ENCODE data around the gene RNF138. TPM values are rescaled to one million over a fixed set of nuclear protein-coding genes. Genes with fewer than 3 reads are reported as not detected.

Gene RNF138
- total and polyA plus RNA-seq, 4 donors: 6.9 to 24.7 (median 12.3) TPM

DNA sequence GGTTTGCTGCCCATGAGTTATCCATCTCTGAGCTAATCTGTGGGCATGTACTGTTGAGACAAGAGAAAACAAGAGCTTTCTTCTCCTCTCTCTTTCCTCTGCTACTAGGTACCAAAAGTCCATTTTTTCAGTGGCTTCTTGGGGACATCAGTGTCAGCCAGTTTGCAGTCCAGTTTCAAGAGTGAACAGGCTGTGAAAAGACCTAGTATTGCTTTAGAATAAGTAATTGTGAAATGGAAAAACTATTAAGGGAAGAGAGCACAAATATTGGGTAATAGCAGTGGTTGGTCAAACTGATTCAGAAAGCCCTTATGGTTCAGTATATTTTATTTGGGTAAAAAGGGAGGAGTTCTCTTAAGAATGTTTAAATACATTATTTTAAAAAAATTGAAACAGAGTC, 65.2 kb downstream of the RNF138 start:
- Histone ChIP-seq H3K27me3 (ENCODE audit: control insufficient read depth in 4 of 4, insufficient read depth in 4 of 4, low read length in 3 of 4) (no peaks in the 10 kb centered on the region), H3K27ac (ENCODE audit: low read depth in 1 of 2, low read length in 2 of 2) (no peak overlapping the region), H3K36me3 (ENCODE audit: control insufficient read depth in 4 of 4, insufficient read depth in 3 of 4, low read depth in 1 of 4, low read length in 3 of 4) (no peaks in the 10 kb centered on the region), H3K4me3 (ENCODE audit: low read depth in 1 of 3, low read length in 3 of 3) (no peak overlapping the region), H3K4me1 (ENCODE audit: control insufficient read depth in 4 of 4, insufficient read depth in 4 of 4, low read length in 3 of 4) (peaks cover 0 to 8% (median 2%) of the 10 kb centered on the region in 4 donors), H3K9ac (ENCODE audit: low read depth in 1 of 2, low read length in 2 of 2) (no peak overlapping the region), H3K9me3 (ENCODE audit: control insufficient read depth in 4 of 4, low read length in 3 of 4) (no peaks in the 10 kb centered on the region)
- DNase-seq (ENCODE audit: low spot score): no peak
- no peak for TF ChIP-seq EGR1 (IDR thresholded peaks at IDR 0.05; ENCODE audit: low read depth in 2 of 2)
- peak in 1 of 2 donors; percentile 26 for TF ChIP-seq RAD21 (IDR thresholded peaks at IDR 0.05)
- TF ChIP-seq, protein P1, sequence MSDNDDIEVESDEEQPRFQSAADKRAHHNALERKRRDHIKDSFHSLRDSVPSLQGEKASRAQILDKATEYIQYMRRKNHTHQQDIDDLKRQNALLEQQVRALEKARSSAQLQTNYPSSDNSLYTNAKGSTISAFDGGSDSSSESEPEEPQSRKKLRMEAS (IDR thresholded peaks at IDR 0.05): peak; percentile 14
- peak in 1 of 2 donors; percentile 63 for TF ChIP-seq RXRA (IDR thresholded peaks at IDR 0.05)
- TF ChIP-seq HNF4A (conservative IDR thresholded peaks at IDR 0.05): peak; percentile 55 to 85
- peak in 1 of 2 donors; percentile 30 for TF ChIP-seq JUND (IDR thresholded peaks at IDR 0.05)

DNA sequence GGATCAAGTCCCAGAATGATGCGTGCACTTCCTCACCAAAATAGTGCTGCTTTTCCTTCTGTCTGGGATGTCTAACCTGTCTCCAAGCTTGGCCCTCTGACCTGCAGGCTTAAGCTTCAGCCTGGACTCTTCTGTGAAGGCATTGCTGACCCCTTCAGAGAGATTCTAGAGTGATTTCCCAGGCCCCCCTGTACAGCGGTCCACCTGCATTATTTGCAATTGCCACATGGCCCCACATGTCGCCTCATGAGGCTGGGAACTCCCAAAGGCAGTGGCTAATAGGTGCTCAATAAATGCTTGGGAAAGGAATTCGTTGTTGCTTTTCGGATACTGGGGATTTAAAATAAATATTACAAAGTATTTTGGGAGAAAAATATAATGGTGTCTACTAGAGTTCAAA, 65.9 kb downstream of the RNF138 start:
- Histone ChIP-seq H3K9ac (ENCODE audit: low read depth in 1 of 2, low read length in 2 of 2) (no peak overlapping the region), H3K27me3 (ENCODE audit: control insufficient read depth in 4 of 4, insufficient read depth in 4 of 4, low read length in 3 of 4) (no peaks in the 10 kb centered on the region), H3K36me3 (ENCODE audit: control insufficient read depth in 4 of 4, insufficient read depth in 3 of 4, low read depth in 1 of 4, low read length in 3 of 4) (no peaks in the 10 kb centered on the region), H3K4me3 (ENCODE audit: low read depth in 1 of 3, low read length in 3 of 3) (no peak overlapping the region), H3K4me1 (ENCODE audit: control insufficient read depth in 4 of 4, insufficient read depth in 4 of 4, low read length in 3 of 4) (peaks cover 0 to 8% (median 2%) of the 10 kb centered on the region in 4 donors), H3K27ac (ENCODE audit: low read depth in 1 of 2, low read length in 2 of 2) (no peak overlapping the region), H3K9me3 (ENCODE audit: control insufficient read depth in 4 of 4, low read length in 3 of 4) (no peaks in the 10 kb centered on the region)
- 78% methylated on average over 5 of the region's 5 CpGs for WGBS
- no peak for TF ChIP-seq JUND (IDR thresholded peaks at IDR 0.05)
- TF ChIP-seq GABPA (IDR thresholded peaks at IDR 0.05 in 1 of 2, conservative IDR thresholded peaks at IDR 0.05 in 1 of 2): no peak
- TF ChIP-seq, protein P2, sequence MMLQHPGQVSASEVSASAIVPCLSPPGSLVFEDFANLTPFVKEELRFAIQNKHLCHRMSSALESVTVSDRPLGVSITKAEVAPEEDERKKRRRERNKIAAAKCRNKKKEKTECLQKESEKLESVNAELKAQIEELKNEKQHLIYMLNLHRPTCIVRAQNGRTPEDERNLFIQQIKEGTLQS (IDR thresholded peaks at IDR 0.05): no peak
- no peak for TF ChIP-seq HNF4G (IDR thresholded peaks at IDR 0.05)
- TF ChIP-seq EGR1 (IDR thresholded peaks at IDR 0.05; ENCODE audit: low read depth in 2 of 2): no peak
- TF ChIP-seq, protein P1 (IDR thresholded peaks at IDR 0.05): no peak
- TF ChIP-seq FOXA2 (IDR thresholded peaks at IDR 0.05): no peak
- TF ChIP-seq RAD21 (IDR thresholded peaks at IDR 0.05): no peak
- TF ChIP-seq, protein P3, sequence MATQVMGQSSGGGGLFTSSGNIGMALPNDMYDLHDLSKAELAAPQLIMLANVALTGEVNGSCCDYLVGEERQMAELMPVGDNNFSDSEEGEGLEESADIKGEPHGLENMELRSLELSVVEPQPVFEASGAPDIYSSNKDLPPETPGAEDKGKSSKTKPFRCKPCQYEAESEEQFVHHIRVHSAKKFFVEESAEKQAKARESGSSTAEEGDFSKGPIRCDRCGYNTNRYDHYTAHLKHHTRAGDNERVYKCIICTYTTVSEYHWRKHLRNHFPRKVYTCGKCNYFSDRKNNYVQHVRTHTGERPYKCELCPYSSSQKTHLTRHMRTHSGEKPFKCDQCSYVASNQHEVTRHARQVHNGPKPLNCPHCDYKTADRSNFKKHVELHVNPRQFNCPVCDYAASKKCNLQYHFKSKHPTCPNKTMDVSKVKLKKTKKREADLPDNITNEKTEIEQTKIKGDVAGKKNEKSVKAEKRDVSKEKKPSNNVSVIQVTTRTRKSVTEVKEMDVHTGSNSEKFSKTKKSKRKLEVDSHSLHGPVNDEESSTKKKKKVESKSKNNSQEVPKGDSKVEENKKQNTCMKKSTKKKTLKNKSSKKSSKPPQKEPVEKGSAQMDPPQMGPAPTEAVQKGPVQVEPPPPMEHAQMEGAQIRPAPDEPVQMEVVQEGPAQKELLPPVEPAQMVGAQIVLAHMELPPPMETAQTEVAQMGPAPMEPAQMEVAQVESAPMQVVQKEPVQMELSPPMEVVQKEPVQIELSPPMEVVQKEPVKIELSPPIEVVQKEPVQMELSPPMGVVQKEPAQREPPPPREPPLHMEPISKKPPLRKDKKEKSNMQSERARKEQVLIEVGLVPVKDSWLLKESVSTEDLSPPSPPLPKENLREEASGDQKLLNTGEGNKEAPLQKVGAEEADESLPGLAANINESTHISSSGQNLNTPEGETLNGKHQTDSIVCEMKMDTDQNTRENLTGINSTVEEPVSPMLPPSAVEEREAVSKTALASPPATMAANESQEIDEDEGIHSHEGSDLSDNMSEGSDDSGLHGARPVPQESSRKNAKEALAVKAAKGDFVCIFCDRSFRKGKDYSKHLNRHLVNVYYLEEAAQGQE (IDR thresholded peaks at IDR 0.05): no peak
- TF ChIP-seq SP1 (IDR thresholded peaks at IDR 0.05): no peak
- TF ChIP-seq, protein P4, sequence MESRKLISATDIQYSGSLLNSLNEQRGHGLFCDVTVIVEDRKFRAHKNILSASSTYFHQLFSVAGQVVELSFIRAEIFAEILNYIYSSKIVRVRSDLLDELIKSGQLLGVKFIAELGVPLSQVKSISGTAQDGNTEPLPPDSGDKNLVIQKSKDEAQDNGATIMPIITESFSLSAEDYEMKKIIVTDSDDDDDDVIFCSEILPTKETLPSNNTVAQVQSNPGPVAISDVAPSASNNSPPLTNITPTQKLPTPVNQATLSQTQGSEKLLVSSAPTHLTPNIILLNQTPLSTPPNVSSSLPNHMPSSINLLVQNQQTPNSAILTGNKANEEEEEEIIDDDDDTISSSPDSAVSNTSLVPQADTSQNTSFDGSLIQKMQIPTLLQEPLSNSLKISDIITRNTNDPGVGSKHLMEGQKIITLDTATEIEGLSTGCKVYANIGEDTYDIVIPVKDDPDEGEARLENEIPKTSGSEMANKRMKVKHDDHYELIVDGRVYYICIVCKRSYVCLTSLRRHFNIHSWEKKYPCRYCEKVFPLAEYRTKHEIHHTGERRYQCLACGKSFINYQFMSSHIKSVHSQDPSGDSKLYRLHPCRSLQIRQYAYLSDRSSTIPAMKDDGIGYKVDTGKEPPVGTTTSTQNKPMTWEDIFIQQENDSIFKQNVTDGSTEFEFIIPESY (IDR thresholded peaks at IDR 0.05): no peak
- no peak for TF ChIP-seq YY1 (IDR thresholded peaks at IDR 0.05)
- TF ChIP-seq, protein P5, sequence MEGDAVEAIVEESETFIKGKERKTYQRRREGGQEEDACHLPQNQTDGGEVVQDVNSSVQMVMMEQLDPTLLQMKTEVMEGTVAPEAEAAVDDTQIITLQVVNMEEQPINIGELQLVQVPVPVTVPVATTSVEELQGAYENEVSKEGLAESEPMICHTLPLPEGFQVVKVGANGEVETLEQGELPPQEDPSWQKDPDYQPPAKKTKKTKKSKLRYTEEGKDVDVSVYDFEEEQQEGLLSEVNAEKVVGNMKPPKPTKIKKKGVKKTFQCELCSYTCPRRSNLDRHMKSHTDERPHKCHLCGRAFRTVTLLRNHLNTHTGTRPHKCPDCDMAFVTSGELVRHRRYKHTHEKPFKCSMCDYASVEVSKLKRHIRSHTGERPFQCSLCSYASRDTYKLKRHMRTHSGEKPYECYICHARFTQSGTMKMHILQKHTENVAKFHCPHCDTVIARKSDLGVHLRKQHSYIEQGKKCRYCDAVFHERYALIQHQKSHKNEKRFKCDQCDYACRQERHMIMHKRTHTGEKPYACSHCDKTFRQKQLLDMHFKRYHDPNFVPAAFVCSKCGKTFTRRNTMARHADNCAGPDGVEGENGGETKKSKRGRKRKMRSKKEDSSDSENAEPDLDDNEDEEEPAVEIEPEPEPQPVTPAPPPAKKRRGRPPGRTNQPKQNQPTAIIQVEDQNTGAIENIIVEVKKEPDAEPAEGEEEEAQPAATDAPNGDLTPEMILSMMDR (IDR thresholded peaks at IDR 0.05; ENCODE audit: low read depth, low read length, missing input control): no peak
- no peak for TF ChIP-seq TAF1 (conservative IDR thresholded peaks at IDR 0.05)
- TF ChIP-seq FOXA1 (IDR thresholded peaks at IDR 0.05): no peak
- no peak for TF ChIP-seq NR2F2 (IDR thresholded peaks at IDR 0.05)
- TF ChIP-seq HNF4A (conservative IDR thresholded peaks at IDR 0.05): no peak
- no peak for TF ChIP-seq RXRA (IDR thresholded peaks at IDR 0.05)
- no peak for DNase-seq (ENCODE audit: low spot score)
